Endothelial cell of umbilical vein (primary cell): Measurements from ENCODE around the gene GRK1. TPM values are rescaled to one million over a fixed set of nuclear protein-coding genes. Genes with fewer than 3 reads are reported as not detected.

Experiments used
- BruUV-seq: library from RNA; stranded (reverse); fragments of 400-500 nt; replicated peaks from 2 replicates; lab custom pipeline; 2021; lab: Mats Ljungman, UMichigan
- CTCF ChIA-PET: fragments of 300-600, 350-600 bp; sonication (Branson Sonifier 250); formaldehyde crosslinking; loops from one replicate; lab custom pipeline; 2021; ENCODE audit warnings: antibody characterized with exemption, inconsistent platforms; lab: Charles Lee
- POLR2A ChIA-PET: fragments of 300-600, 350-600 bp; sonication (Branson Sonifier 250); formaldehyde crosslinking; loops from one replicate; lab custom pipeline; 2021; ENCODE audit warnings: antibody characterized with exemption, inconsistent platforms; lab: Charles Lee
- DNase-seq: peaks from one replicate; pipeline ENCODE4 v3.0.0-alpha.2; 2011; ENCODE audit warnings: low read depth, low spot score
- FAIRE-seq: peaks from 2 replicates; lab custom pipeline; 2011; peaks lifted over from hg19 to GRCh38; lab: Jason Lieb, UNC
- H2AFZ ChIP-seq: 2 replicates; pipeline ENCODE4 v1.6.0; 2012; ENCODE audit warnings: low read depth, low read length, control low read depth, inconsistent platforms
- H3K27ac ChIP-seq: 2 replicates; pipeline ENCODE4 v1.5.1; 2011; ENCODE audit warnings: low read depth, mild to moderate bottlenecking, control low read depth, low read length, moderate library complexity; ENCODE audit not compliant: insufficient read depth
- H3K27me3 ChIP-seq, 2 experiments: 2 replicates each; pipeline versions ENCODE4 v1.6.0 to v1.6.1; 2011; ENCODE audit warnings: low read length in 2 of 2, mixed read lengths in 1 of 2; ENCODE audit not compliant: control insufficient read depth in 2 of 2, insufficient read depth in 2 of 2
- H3K36me3 ChIP-seq, 2 experiments: 2 replicates in 1 of 2; 3 replicates in 1 of 2; pipeline ENCODE4 v1.5.1; 2011; ENCODE audit warnings: low read length in 2 of 2, mild to moderate bottlenecking in 1 of 2, moderate library complexity in 1 of 2; ENCODE audit not compliant: control insufficient read depth in 2 of 2, insufficient read depth in 2 of 2; ENCODE audit errors: extremely low read depth in 1 of 2
- H3K4me1 ChIP-seq: 3 replicates; pipeline ENCODE4 v1.5.1; 2011; ENCODE audit warnings: mild to moderate bottlenecking, low read length; ENCODE audit not compliant: control insufficient read depth, insufficient read depth; ENCODE audit errors: extremely low read depth
- H3K4me2 ChIP-seq: 2 replicates; pipeline ENCODE4 v1.6.1; 2011; ENCODE audit warnings: low read length, control low read depth, mixed read lengths; ENCODE audit not compliant: insufficient read depth
- H3K4me3 ChIP-seq, 3 experiments: fragments of 200-600 bp in 1 of 3; sonication (generic), shearing (Covaris generic) in 1 of 3; replicated peaks in 1 of 3; 2 replicates each; pipeline ENCODE4 v1.5.1; 2011 to 2016; ENCODE audit warnings: control low read depth in 3 of 3, low read length in 3 of 3, mild to moderate bottlenecking in 2 of 3, inconsistent platforms in 1 of 3, low read depth in 1 of 3, moderate library complexity in 1 of 3; ENCODE audit not compliant: insufficient read depth in 1 of 3
- H3K79me2 ChIP-seq: 2 replicates; pipeline ENCODE4 v1.6.0; 2012; ENCODE audit warnings: low read length, inconsistent platforms; ENCODE audit not compliant: control insufficient read depth, insufficient read depth
- H3K9ac ChIP-seq: replicated peaks from 2 replicates; pipeline ENCODE3; 2011; ENCODE audit warnings: low read length, control low read depth; ENCODE audit not compliant: insufficient read depth; ENCODE audit errors: extremely low read depth
- H3K9me1 ChIP-seq: replicated peaks from 3 replicates; pipeline ENCODE4 v1.6.0; 2011; ENCODE audit warnings: mild to moderate bottlenecking, low read length; ENCODE audit not compliant: control insufficient read depth, insufficient read depth; ENCODE audit errors: extremely low read depth
- H3K9me3 ChIP-seq: replicated peaks from 2 replicates; pipeline ENCODE4 v1.5.1; 2012; ENCODE audit warnings: low read length, inconsistent platforms; ENCODE audit not compliant: control insufficient read depth, insufficient read depth
- H4K20me1 ChIP-seq: replicated peaks from 2 replicates; pipeline ENCODE3; 2011; ENCODE audit warnings: mild to moderate bottlenecking, low read length; ENCODE audit not compliant: control insufficient read depth, insufficient read depth; ENCODE audit errors: extremely low read depth
- CTCF ChIP-seq, 2 donors: IDR thresholded peaks; 1 replicate in 1 of 2; 2 replicates in 1 of 2; pipeline ENCODE4 v1.5.1; 2011; ENCODE audit warnings: low read length in 2 of 2, mild to moderate bottlenecking in 2 of 2, moderate library complexity in 2 of 2, control low read depth in 1 of 2, inconsistent platforms in 1 of 2, low read depth in 1 of 2; ENCODE audit not compliant: insufficient read depth in 1 of 2; ENCODE audit errors: extremely low read depth in 1 of 2
- EZH2 ChIP-seq: IDR thresholded peaks from 2 replicates; pipeline ENCODE4 v1.6.1; 2012; ENCODE audit warnings: borderline replicate concordance, low read depth, mild to moderate bottlenecking, moderate library complexity, low read length, inconsistent platforms; ENCODE audit not compliant: severe bottlenecking
- FOS ChIP-seq: IDR thresholded peaks from 2 replicates; pipeline ENCODE4 v1.6.1; 2011; ENCODE audit warnings: mild to moderate bottlenecking, low read length, moderate library complexity, borderline replicate concordance; ENCODE audit not compliant: insufficient read depth
- GATA2 ChIP-seq: IDR thresholded peaks from 2 replicates; pipeline ENCODE4 v1.7.0; 2011; ENCODE audit warnings: low read depth, mild to moderate bottlenecking, moderate library complexity, mixed read lengths, low read length; ENCODE audit not compliant: insufficient read length, insufficient read depth
- JUN ChIP-seq: IDR thresholded peaks from 2 replicates; pipeline ENCODE4 v1.6.1; 2011; ENCODE audit warnings: borderline replicate concordance, low read depth; ENCODE audit not compliant: insufficient read length, insufficient read depth
- MYC ChIP-seq: IDR thresholded peaks from one replicate; pipeline ENCODE4 v1.6.1; 2011; ENCODE audit warnings: mild to moderate bottlenecking, low read depth, low read length
- POLR2AphosphoS5 ChIP-seq: IDR thresholded peaks from 2 replicates; pipeline ENCODE4 v1.6.1; 2012; ENCODE audit warnings: low read depth, mild to moderate bottlenecking, control low read depth, low read length, moderate library complexity; ENCODE audit not compliant: insufficient read depth
- dilution Hi-C: fragments of 300-500 bp; cut with MboI; formaldehyde crosslinking; loops from one replicate; pipeline ENCODE4 v1.15.0; 2019; ENCODE audit warnings: low sequenced_read_pairs; ENCODE audit not compliant: extremely low pct_ligation_motif_present
- intact Hi-C: fragments of 100-400 bp; cut with micrococcal nuclease; formaldehyde crosslinking; loops from one replicate; pipeline ENCODE4 v1.10.0; 2022
- polyA plus RNA-seq, 4 experiments: library from polyadenylated mRNA; depleted of rRNA in 3 of 4; stranded (reverse) in 3 of 4; unstranded in 1 of 4; fragments of >200 nt; gene quantifications; 2 replicates each; pipeline versions ENCODE4 v1.2.1 to v1.2.3, GENCODE V29; 2011 to 2012; ENCODE audit warnings: missing spikeins in 1 of 4
- total RNA-seq: library from RNA; stranded (reverse); gene quantifications from 2 replicates; pipeline ENCODE4 v1.2.3, GENCODE V29; 2021
- TF ChIP-seq, protein P1 (sequence below): IDR thresholded peaks from 2 replicates; pipeline ENCODE4 v1.6.1; 2011; ENCODE audit not compliant: insufficient read depth, insufficient read length

The GRK1 gene
- total and polyA plus RNA-seq, 2 donors (not counting 3 experiments of a cell fraction or from before 2014, with no cell fraction given), result not detected

DNA sequence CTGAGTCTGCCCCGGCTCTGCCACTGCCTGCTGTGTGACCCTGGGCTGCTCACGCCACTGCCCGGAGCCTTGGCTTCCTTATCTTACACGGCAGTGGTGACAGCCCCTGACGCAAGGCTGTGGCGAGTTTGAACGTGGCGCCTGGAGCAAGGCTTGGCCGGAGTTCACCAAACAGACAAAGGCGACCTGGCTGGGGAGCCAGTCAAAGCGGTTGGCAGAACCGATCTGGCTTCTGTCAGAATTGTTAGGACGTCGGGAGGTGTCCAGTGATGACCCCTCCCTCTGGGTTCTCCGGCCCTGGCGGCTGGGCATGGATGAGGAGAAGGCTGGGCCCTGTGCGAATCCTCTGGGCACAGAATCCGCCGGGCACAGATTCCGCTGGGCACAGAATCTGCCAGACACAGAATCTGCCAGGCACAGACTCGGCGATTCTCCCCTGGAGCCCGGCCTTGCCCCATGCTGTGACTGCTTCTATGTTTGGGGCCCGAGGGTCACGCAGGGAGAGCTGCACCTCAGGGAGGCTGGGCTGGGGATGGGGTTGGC, 80.3 kb downstream of the GRK1 start:
- Histone ChIP-seq H3K9ac (no peak overlapping the region), H2AFZ (no peak overlapping the region), H3K79me2 (no peaks in the 10 kb centered on the region), H3K9me3 (no peaks in the 10 kb centered on the region), H3K36me3 (no peaks in the 10 kb centered on the region), H3K4me3 (no peak overlapping the region), H3K4me1 (no peaks in the 10 kb centered on the region), H3K27ac (no peak overlapping the region), H3K27me3 (no peaks in the 10 kb centered on the region), H4K20me1 (no peaks in the 10 kb centered on the region), H3K9me1 (no peaks in the 10 kb centered on the region), H3K4me2 (no peak overlapping the region)
- no peak for DNase-seq
- TF ChIP-seq MYC, result no peak
- TF ChIP-seq CTCF (IDR thresholded peaks at IDR 0.05; ENCODE audit: extremely low read depth in 1 of 2, insufficient read depth in 1 of 2, low read depth in 1 of 2, low read length in 2 of 2), result no peak
- no peak for TF ChIP-seq EZH2
- TF ChIP-seq, protein P1, sequence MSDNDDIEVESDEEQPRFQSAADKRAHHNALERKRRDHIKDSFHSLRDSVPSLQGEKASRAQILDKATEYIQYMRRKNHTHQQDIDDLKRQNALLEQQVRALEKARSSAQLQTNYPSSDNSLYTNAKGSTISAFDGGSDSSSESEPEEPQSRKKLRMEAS, result no peak
- no peak for TF ChIP-seq FOS
- no peak for TF ChIP-seq GATA2
- no peak for TF ChIP-seq POLR2AphosphoS5
- TF ChIP-seq JUN, result no peak
- intact Hi-C loops (no loop called here), dilution Hi-C loops (no loop called here)
- POLR2A ChIA-PET, result no interaction called here
- FAIRE-seq, result no peak
- no TSS peak for BruUV-seq
- CTCF ChIA-PET, result no interaction called here
